ENCODE results near the gene KLK2. TPM values are rescaled to one million over a fixed set of nuclear protein-coding genes. Genes with fewer than 3 reads are reported as not detected.
"Not testable (repeated sequence)": the region's sequence is repeated elsewhere in the genome, so short reads cannot be mapped to it uniquely, and the experiment has no call there.

Gene KLK2
- total RNA-seq, 1 donor from 2014 or later = 9.6 TPM

- DNase-seq (ENCODE audit: low spot score) = no peak
These were observed 21.5 kb downstream of the KLK2 start for GRCh38 chr19:50894478-50895356.

GRCh38 chr19:50896089-50896590, 22.9 kb downstream of the KLK2 start:
- not testable (repeated sequence) for DNase-seq (ENCODE audit: low spot score)

DNA sequence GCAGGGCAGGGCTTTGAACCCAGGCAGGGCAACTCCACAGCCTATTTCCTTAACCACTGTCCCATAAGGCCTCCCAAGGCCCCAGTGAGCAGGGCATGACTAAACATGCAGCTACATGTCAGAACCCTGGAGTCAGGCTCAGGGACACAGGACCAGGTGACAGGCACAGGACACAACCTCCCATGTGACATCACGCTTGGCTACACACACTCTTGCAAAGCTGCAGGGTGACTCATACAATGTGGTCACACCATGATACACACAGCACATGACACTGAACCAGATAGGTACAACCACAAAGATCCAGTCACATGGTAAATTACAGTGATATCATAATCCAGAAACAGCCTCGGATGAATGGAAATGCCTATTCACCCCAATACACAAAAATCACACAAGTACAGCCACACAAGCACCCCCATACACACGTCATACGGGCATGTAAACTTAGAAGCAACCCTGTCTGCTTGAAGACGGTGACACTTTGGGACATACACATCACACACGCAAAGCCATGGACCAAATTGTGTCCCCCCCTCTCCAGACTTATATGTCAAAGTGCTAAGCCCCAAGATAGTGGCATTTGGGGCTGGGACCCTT, 23.5 kb downstream of the KLK2 start:
- no peak for DNase-seq (ENCODE audit: low spot score)

- DNase-seq (ENCODE audit: low spot score) = no peak
These were observed 24.0 kb downstream of the KLK2 start for GRCh38 chr19:50897191-50897607.

DNA sequence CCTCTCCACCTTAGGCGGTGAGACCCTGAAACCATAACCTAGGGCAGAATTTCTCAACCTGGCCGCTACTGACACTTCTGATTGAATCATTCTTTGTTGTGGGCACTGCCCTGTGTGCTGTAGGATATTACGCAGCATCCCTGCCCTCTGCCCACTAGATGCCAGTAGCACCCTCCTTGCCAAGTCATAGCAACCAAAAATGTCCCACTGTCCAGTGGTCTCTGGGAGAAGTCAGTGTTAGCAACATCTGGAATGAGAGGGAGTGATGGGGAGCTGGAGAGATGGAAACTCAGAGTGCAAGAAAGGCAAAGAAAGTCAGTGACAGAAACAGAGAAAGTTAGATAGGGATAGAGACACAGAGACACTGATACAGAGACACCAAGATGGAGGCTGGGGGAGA, 24.4 kb downstream of the KLK2 start:
- no peak for DNase-seq (ENCODE audit: low spot score)

DNA sequence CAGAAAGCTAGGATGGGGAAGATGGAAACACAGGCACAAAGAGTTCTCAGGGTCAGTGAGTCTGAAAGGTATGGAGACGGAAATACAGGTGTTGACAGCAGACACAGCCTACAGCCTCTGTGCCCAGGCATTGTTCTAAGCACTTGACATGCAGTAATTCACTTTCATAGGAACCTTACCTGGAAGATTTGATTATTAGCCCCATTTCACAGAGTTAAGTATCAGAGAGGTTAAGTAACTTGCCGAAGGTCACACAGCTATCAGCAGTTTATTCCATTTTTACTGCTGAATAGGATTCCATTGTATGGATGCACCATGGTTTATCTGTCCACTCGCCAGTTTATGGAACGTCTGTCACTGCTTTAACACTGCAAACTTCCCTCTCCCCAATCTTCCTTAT, 24.8 kb downstream of the KLK2 start:
- no peak for DNase-seq (ENCODE audit: low spot score)

DNA sequence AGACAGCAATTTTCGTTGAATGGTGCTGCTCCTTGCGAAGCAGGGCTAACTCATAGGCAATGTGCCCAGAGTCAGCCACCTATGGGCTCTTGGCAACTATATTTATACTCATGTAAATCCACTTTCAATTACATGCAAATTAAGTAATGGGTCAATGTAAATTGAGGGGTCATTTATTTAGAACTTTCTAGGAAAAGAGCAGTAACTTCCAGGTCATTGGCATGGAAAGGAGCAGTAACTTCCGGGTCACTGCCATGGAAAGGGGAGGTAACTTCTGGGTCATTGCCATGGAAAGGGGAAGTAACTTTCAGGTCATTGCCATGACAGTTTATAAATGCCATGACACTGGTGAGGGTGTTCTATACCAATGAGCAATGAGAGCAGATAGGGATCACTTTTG, 26.3 kb downstream of the KLK2 start:
- DNase-seq (ENCODE audit: low spot score) = no peak

DNA sequence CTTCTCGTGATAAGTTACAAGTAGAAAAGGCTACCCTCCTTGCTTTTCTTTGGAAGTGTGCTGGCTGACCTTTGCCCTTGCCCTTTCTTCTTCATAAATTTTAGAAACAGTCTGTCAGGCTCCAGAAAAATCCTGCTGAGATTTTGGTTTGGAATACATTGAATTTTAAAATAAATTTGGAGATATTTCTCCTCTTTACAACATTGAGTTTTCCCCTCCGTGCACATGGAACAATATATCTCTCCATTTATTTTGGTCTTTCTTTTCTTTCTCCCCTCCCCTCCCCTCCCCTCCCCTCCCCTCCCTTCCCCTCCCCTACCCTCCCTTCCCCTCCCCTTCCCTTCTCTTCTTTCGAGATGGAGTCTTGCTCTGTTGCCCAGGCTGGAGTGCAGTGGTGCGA, 29.4 kb downstream of the KLK2 start:
- DNase-seq (ENCODE audit: low spot score) = no peak

GRCh38 chr19:50906217-50906616, 33.0 kb downstream of the KLK2 start:
- DNase-seq (ENCODE audit: low spot score) = no peak

DNA sequence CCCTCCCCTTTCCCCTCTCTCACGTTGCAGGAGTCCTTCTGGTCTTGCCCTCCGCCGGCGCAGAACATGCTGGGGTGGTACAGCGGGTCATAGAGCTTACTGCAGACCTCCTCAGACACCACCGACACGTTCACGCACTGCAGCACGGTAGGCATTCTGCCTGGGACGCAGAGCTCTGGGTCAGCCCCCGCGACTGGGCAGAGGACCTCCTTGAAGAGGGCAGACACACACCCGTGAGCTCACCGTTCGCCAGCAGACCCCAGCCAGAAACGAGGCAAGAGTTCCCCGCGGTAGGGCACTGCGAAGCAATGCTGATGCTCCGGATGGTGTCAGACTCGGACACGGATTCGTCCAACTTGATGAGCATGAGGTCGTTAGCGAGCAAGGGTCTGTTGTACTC, 35.1 kb downstream of the KLK2 start:
- no peak for DNase-seq (ENCODE audit: low spot score)

DNA sequence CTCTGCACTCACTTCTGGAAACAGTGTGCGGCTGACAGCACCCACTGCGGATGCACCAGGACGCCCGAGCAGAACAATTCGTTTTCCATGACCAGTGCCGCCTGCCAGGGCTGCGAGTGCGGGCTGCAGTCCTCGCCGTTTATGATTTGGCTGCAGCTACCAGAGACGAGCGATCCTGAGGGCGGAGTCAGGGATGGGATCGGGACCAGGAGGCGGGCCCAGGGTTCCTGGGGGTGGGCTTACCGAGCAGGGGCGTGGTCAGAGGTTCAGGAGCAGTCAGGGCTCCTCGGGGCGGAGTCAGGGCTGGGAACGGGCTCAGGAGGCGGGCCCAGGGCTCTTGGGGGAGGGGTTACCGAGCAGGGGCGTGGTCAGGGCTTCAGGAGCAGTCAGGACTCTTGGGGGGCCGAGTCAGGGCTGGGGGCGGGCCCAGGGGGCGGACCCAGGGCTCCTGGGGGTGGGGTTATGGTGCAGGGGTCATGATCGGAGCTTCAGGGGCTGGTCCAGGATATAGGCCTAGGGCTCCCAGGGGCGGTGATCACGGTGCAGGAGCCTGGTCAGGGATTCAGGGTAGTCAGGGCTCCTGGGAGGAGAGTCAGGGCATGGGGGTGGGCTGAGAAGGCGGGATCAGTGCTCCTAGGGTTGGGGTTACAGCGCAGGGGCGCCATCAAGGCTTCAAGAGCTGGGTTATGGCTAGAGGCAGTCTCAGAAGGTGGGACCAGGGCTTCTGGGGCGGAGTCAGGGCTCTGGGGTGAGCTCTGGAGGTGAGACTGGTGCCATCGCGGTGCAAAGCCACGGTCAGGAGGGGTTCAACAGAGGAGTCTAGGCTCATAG, 36.2 kb downstream of the KLK2 start:
- DNase-seq (ENCODE audit: low spot score) = no peak

- DNase-seq (ENCODE audit: low spot score) = no peak
These were observed 37.5 kb downstream of the KLK2 start for GRCh38 chr19:50910722-50911121.

DNA sequence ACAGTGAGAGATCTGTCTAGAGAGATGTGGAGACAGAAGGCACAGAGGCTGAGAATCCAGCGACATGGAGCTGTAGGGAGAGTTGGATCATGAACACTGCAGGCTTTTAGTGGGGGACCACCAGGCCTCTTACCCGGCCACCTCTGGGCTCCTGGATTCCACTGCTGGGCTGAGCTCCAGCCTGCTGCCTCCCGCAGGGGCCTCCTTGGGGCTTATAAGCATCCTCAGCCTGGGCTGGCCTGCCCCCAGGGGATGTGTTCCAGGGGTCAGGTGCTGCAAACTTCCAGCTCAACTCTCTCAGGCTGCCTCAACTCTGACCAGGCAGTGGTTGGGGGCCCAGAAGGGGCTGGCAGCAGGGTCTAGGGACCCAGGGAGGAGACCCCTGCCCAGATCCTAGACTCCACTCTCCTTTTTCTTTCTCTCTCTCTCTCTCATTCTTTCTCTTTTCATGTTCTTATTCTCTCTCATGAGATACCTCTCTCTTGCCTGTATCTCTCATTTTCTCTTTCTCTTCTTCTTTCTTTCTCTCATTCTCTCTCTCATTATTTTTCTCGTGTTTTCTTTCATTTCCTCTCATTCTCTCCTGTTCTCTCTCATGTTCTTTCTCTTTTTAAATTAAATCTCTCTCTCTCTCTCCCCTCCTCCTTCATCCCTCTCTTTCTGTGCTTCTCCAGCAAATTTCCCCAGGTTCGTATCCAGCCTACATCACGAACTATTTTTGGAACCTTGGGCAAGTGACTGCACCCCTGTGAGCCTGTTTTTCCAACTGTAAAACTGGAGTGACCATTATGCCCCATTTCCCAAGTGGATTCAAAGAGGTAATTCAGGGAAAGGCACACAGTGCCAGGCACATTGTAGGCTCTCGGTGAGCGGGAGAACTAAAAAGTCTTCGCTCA, 38.2 kb downstream of the KLK2 start, which contains the start of gene KLK4:
Gene KLK4, minus strand, starts transcription at position 190 of the 896 bp plus-strand sequence. CDS start 657 bp downstream, outside the sequence.
- no peak for DNase-seq (ENCODE audit: low spot score)

DNA sequence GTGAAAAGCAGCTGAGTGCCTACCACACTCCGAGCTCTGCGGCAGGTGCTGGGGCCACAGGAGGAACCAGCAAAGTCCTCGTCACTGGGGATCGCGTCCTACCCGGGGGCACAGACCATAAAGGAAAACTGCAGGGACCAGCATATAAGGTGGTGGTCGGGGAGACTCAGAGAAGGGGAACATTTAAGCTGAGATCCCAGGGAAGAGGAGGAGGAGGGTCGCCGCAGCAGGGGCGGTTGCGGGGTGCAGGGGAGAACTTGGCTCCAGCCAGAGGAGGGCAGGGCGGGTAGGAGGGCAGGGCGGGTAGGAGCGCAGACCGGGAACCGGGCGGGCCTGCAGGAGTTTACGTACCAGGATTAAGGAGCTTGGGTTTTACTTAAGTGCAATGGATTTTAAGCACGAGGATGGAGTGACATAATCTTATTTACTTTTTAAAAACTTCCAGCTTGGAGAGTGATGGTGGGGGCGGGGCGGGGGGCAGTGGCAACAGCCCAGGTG, 38.9 kb downstream of the KLK2 start:
- no peak for DNase-seq (ENCODE audit: low spot score)

- DNase-seq (ENCODE audit: low spot score) = no peak
These were observed 39.8 kb downstream of the KLK2 start for GRCh38 chr19:50912727-50913716.

DNA sequence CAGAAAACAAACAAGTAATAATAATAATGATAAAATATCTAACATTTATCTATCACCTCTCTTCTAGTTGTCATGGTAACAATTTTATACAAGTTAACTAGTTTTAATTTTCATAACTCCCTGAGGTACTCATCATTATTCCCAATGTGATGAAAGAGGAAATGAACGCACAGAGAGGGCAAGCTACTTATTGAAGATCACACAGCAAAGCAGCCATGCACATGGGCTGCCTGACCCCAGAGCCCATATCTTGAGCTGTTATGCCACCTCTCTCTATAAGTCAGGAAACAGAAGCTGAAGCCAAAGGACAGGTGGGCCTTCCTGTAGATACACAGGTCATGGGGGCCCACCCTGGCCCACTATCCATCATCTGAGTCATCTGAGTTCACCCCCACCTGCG, 42.8 kb downstream of the KLK2 start:
- no peak for DNase-seq (ENCODE audit: low spot score)

GRCh38 chr19:50921426-50922316, 48.4 kb downstream of the KLK2 start:
- no peak for DNase-seq (ENCODE audit: low spot score)

DNA sequence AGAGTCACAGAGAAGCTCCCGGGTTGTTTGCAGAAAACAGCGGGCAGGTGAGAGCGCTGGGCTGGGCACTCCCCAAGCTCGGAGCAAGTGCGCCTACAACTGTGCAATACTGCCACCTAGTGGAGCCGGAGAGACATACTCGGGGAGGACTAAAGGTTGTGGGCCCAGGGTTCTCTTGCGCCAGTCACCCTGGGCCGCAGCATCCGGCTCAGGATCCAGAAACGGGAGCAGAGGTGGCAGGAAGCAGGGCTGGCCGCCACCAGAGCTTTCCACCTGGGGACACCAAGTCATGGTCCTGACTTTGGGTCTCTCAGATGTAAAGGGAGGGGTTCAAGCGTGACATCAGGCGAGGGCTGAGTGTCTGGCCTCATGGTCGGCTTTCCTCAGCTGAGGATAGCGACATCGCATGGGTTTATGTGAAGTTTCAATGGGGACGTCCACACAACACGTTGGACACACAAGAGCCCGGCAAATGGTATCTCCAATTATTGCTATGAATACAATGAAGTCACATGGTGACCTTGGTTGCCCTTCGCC, 49.1 kb downstream of the KLK2 start:
- peak; percentile 74 for DNase-seq (ENCODE audit: low spot score)

All from umbilical cord (tissue), 2 donors.